GM12873 (cell line): ENCODE measurements around the gene ARID1B.

Experiments used
- TF ChIP-seq, protein P1 (sequence below): IDR thresholded peaks from 2 replicates; pipeline ENCODE4 v1.5.1; 2012; ENCODE audit warnings: low read depth, mild to moderate bottlenecking, moderate library complexity, low read length, control low read depth; ENCODE audit not compliant: insufficient read depth; ENCODE audit errors: missing control alignments

Gene ARID1B

GRCh38 chr6:157033428-157034140 lies 256.4 kb downstream of the ARID1B start:
- TF ChIP-seq, protein P1, sequence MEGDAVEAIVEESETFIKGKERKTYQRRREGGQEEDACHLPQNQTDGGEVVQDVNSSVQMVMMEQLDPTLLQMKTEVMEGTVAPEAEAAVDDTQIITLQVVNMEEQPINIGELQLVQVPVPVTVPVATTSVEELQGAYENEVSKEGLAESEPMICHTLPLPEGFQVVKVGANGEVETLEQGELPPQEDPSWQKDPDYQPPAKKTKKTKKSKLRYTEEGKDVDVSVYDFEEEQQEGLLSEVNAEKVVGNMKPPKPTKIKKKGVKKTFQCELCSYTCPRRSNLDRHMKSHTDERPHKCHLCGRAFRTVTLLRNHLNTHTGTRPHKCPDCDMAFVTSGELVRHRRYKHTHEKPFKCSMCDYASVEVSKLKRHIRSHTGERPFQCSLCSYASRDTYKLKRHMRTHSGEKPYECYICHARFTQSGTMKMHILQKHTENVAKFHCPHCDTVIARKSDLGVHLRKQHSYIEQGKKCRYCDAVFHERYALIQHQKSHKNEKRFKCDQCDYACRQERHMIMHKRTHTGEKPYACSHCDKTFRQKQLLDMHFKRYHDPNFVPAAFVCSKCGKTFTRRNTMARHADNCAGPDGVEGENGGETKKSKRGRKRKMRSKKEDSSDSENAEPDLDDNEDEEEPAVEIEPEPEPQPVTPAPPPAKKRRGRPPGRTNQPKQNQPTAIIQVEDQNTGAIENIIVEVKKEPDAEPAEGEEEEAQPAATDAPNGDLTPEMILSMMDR: no peak

- TF ChIP-seq, protein P1: peak; percentile 66
Observed at GRCh38 chr6:157034436-157035230, 257.5 kb downstream of the ARID1B start.

- TF ChIP-seq, protein P1: no peak
Observed at GRCh38 chr6:157035546-157035945, 258.4 kb downstream of the ARID1B start.

GRCh38 chr6:157036245-157036711 lies 259.1 kb downstream of the ARID1B start:
- TF ChIP-seq, protein P1: no peak

DNA sequence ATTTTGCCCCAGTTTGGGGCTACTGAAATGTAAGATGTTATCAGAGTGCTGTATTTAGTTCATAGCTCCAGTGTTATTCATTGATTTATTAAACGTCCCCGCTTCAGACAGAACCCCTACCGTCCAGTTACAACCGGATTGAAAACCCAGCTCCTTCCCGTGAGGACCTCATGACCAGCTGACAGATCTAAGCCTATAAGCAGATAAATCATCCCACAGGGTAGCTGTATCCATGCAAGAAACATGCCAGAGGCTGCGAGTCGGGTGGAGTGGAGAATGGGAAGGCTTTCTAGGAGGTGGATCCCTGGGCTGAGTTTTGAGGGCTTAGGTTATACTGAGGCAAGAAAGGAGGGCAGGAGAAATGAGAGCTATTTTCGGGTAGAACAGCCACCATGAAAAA lies 260.0 kb downstream of the ARID1B start:
- TF ChIP-seq, protein P1: no peak

- TF ChIP-seq, protein P1: no peak
Observed at GRCh38 chr6:157038610-157039009, 261.4 kb downstream of the ARID1B start.

DNA sequence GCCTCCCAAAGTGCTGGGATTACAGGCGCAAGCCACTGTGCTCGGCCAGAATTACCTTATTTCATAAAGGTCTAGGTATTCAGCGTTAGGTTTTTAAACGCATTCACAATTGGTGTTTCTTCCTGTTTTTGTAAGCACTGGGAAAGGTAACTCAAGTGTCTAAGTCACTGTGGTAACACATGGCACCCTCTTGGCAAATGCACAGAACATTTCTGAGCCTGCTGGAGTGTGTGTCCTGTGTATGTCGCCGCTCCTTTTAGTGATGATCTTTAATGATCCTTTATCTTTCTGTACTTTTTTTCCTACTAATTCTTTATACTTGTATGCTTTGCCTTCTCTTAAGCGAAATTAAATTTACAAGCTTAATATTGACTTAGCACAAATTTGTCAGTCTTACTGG lies 263.0 kb downstream of the ARID1B start:
- TF ChIP-seq, protein P1: no peak
